SJCRH30 (cell line): ENCODE data around the gene TRMT6. TPM values are rescaled to one million over a fixed set of nuclear protein-coding genes. Genes with fewer than 3 reads are reported as not detected.
A peak's percentile ranks its signal among the peaks of the same experiment; 100 is the strongest.

ENCODE experiments used
- DNase-seq, 2 experiments: peaks; one replicate each; pipeline ENCODE4 v3.0.0-alpha.2; 2015 to 2020
- H3K27ac ChIP-seq: fragments of 250-450 bp; sonication (Bioruptor Pico); 2 replicates; pipeline ENCODE4 v1.5.1; 2020; ENCODE audit warnings: mild to moderate bottlenecking, moderate library complexity
- H3K27me3 ChIP-seq: fragments of 250-450 bp; sonication (Bioruptor Pico); 2 replicates; pipeline ENCODE4 v1.5.1; 2020; ENCODE audit warnings: mild to moderate bottlenecking, moderate library complexity
- H3K36me3 ChIP-seq: fragments of 250-450 bp; sonication (Bioruptor Pico); 2 replicates; pipeline ENCODE4 v1.5.1; 2020; ENCODE audit warnings: mild to moderate bottlenecking, moderate library complexity
- H3K4me1 ChIP-seq: fragments of 250-450 bp; sonication (Bioruptor Pico); 2 replicates; pipeline ENCODE4 v1.5.1; 2020; ENCODE audit warnings: mild to moderate bottlenecking, moderate library complexity
- H3K4me3 ChIP-seq: fragments of 250-450 bp; sonication (Bioruptor Pico); 2 replicates; pipeline ENCODE4 v1.5.1; 2020; ENCODE audit warnings: mild to moderate bottlenecking, moderate library complexity
- H3K9me3 ChIP-seq: fragments of 250-450 bp; sonication (Bioruptor Pico); replicated peaks from 2 replicates; pipeline ENCODE4 v1.5.1; 2020; ENCODE audit warnings: mild to moderate bottlenecking, moderate library complexity
- total RNA-seq: library from RNA; depleted of rRNA; stranded (reverse); fragments of >200 nt; shearing (Covaris generic); gene quantifications from 2 replicates; pipeline ENCODE4 v1.2.3, GENCODE V29; 2014

TRMT6 gene
- total RNA-seq, 1 experiment from 2014 or later = 47.1 TPM

GRCh38 chr20:5931411-5931810 lies 18.9 kb downstream of the TRMT6 start:
- no peak overlapping the region for H3K27ac ChIP-seq
- no peak overlapping the region for H3K4me3 ChIP-seq
- no peaks in the 10 kb centered on the region for H3K9me3 ChIP-seq
- no peak for DNase-seq
- H3K4me1 ChIP-seq = no peaks in the 10 kb centered on the region
- no peaks in the 10 kb centered on the region for H3K36me3 ChIP-seq
- H3K27me3 ChIP-seq = no peaks in the 10 kb centered on the region

GRCh38 chr20:5928836-5929715 lies 21.3 kb downstream of the TRMT6 start:
- H3K36me3 ChIP-seq = no peaks in the 10 kb centered on the region
- DNase-seq = no peak
- H3K27ac ChIP-seq = no peak overlapping the region
- H3K4me1 ChIP-seq = no peaks in the 10 kb centered on the region
- H3K4me3 ChIP-seq = no peak overlapping the region
- H3K9me3 ChIP-seq = no peaks in the 10 kb centered on the region
- H3K27me3 ChIP-seq = 0 out of 2 replicates have a peak, but pooled peaks cover 4% of the 10 kb centered on the region

GRCh38 chr20:5927749-5928462 lies 22.4 kb downstream of the TRMT6 start:
- H3K36me3 ChIP-seq = no peaks in the 10 kb centered on the region

DNA sequence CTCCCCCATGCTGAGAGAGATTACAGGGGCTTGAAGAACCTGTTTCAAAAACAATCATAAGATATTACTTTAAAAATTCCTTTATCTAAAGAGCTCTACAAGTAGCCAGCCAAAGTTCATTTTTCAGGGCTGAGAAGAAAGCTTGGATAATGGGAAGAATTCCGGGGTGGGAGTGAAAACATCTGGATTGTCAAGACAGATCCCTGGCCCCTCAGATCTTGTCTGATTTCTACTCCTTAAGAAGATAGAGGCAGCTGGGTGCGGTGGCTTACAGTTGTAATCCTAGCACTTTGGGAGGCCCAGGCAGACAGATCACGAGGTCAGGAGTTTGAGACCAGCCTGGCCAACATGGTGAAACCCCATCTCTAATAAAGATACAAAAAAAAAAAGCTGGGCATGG lies 24.8 kb downstream of the TRMT6 start:
- Histone ChIP-seq H3K9me3 (no peaks in the 10 kb centered on the region), H3K4me3 (no peak overlapping the region)

More at GRCh38 chr20:5927749-5928462, 22.4 kb downstream of the TRMT6 start:
- Histone ChIP-seq H3K27me3 (0 out of 2 replicates have a peak, but pooled peaks cover 8% of the 10 kb centered on the region), H3K9me3 (no peaks in the 10 kb centered on the region), H3K27ac (no peak overlapping the region), H3K4me1 (no peaks in the 10 kb centered on the region), H3K4me3 (no peak overlapping the region)
- no peak for DNase-seq

GRCh38 chr20:5923493-5923892 lies 26.8 kb downstream of the TRMT6 start:
- H3K4me1 ChIP-seq = peaks cover 8% of the 10 kb centered on the region; the same call in 1 of the 2 replicates

More for the DNA sequence above, 24.8 kb downstream of the TRMT6 start:
- Histone ChIP-seq H3K27me3 (0 out of 2 replicates have a peak, but pooled peaks cover 8% of the 10 kb centered on the region), H3K4me1 (no peaks in the 10 kb centered on the region), H3K36me3 (no peaks in the 10 kb centered on the region), H3K27ac (no peak overlapping the region)
- DNase-seq = no peak

DNA sequence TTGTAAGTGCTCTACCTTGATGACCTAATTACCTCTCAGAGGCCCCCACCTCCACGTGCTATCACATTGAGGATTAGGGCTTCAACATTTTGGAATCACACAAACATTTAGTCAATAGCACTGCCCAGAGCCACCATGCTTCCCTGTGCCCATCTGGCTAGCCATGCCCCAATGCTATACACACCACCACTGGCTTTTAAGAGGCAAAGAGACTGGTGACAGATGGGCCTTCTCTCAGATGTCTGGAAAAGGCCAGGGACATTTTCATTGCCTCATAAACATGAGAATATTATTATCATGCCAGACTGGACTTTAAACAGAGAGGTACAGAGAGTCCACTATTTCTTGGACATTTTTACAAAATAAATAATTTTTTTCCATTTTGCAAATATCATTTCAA lies 29.8 kb downstream of the TRMT6 start:
- peaks cover 8% of the 10 kb centered on the region; the same call in 1 of the 2 replicates for H3K4me1 ChIP-seq
- no peak overlapping the region for H3K27ac ChIP-seq
- no peak for DNase-seq
- no peak overlapping the region for H3K4me3 ChIP-seq
- H3K9me3 ChIP-seq = no peaks in the 10 kb centered on the region
- H3K36me3 ChIP-seq = no peaks in the 10 kb centered on the region
- peaks cover 8% of the 10 kb centered on the region; the same call in 1 of the 2 replicates for H3K27me3 ChIP-seq

More at GRCh38 chr20:5923493-5923892, 26.8 kb downstream of the TRMT6 start:
- 0 out of 2 replicates have a peak, but pooled peaks cover 8% of the 10 kb centered on the region for H3K27me3 ChIP-seq
- no peak overlapping the region for H3K4me3 ChIP-seq
- no peaks in the 10 kb centered on the region for H3K9me3 ChIP-seq
- H3K27ac ChIP-seq = no peak overlapping the region
- no peak for DNase-seq
- no peaks in the 10 kb centered on the region for H3K36me3 ChIP-seq

DNA sequence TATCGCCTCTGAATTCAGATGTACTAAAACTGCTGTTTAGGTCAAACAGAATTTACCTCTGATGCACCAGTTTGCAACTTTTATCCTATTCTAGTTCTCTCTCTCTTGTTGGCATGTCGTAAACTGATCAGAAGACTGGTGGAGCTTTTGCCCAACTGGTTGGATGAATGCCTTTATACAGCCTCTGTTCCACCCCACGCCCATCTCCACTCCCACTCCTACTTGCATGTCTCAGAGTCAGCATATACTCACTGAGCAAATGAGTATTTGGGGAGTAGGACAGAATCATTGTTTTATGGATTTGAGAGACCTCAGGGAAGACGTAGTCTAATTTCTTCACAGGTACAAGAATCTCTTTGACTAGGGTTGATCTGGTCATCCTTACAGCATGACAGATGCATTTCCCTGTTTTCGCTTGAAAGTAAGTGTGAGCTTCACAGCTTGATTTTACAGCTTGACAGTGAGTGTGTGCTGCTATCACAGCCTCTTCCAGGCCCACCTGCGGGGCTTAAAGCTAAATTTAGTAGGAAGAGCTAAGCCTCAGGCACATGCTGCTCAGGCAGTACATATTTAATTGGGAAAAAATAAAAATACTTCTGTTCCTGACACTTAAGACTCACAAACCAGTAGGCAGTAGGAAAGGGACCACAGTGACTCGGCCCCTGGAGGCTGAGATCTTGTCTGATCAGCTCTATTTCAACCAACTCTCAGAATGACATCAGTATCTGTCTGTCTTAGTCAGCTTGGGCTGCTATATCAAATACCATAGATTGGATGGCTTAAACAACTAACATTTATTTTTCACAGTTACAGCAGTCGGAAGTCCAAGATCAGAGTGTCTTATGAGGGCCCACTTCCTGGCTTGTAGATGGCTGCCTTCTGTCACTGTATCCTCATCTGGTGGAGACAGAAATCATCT lies 30.4 kb downstream of the TRMT6 start:
- H3K9me3 ChIP-seq = no peaks in the 10 kb centered on the region
- DNase-seq = no peak
- H3K27ac ChIP-seq = no peak overlapping the region

DNA sequence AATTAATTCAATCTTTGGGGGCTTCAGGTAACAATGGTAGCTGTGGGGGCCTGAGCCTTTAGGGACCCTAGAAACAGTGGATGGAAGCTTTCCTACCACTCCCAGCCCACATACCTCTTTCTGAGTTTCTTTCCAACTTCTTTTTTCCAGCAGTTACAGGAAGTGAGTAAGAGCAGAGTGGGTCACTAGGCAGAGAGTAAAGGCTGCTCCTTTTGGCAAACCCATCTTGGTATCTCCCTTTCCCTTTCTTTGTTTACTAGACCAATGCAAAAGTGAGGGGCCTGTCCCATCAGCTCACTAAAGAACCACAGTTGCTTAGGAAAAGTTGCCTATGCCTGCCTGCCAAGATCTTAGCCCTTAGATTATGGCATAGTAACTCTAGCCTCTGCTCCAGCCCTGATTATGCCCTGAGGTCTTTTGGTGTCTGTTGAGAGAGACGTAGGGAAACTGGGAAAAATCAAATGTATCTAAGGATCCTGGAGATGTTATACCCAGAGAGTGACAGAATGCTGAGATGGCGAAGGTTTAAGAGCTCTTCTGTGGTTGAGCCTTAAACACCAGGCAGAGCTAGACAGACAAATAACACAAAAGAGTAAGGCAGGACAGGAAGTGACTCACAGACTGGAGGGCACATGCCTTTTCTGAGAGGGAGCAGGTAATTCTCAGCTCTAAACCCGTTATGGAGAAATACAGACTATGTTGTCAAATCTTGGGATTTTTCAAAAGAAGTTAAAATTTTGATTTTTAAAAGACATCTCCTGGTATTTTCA lies 31.3 kb downstream of the TRMT6 start:
- Histone ChIP-seq H3K27ac (no peak overlapping the region), H3K4me1 (peaks cover 8% of the 10 kb centered on the region; the same call in 1 of the 2 replicates), H3K36me3 (no peaks in the 10 kb centered on the region), H3K4me3 (no peak overlapping the region), H3K27me3 (peaks cover 4% of the 10 kb centered on the region; the same call in 1 of the 2 replicates), H3K9me3 (no peaks in the 10 kb centered on the region)
- peak in 1 of 2 experiments; percentile 39 for DNase-seq

More for the DNA sequence above, 30.4 kb downstream of the TRMT6 start:
- Histone ChIP-seq H3K4me3 (no peak overlapping the region), H3K4me1 (peaks cover 8% of the 10 kb centered on the region; the same call in 1 of the 2 replicates), H3K36me3 (no peaks in the 10 kb centered on the region), H3K27me3 (peaks cover 6% of the 10 kb centered on the region; the same call in 1 of the 2 replicates)

GRCh38 chr20:5914859-5915258 lies 35.5 kb downstream of the TRMT6 start:
- no peaks in the 10 kb centered on the region for H3K36me3 ChIP-seq
- H3K27me3 ChIP-seq = peaks cover 3% of the 10 kb centered on the region
- no peak overlapping the region for H3K27ac ChIP-seq
- DNase-seq = no peak
- no peak overlapping the region for H3K4me3 ChIP-seq
- peaks cover 8% of the 10 kb centered on the region; the same call in 1 of the 2 replicates for H3K4me1 ChIP-seq
- no peaks in the 10 kb centered on the region for H3K9me3 ChIP-seq

DNA sequence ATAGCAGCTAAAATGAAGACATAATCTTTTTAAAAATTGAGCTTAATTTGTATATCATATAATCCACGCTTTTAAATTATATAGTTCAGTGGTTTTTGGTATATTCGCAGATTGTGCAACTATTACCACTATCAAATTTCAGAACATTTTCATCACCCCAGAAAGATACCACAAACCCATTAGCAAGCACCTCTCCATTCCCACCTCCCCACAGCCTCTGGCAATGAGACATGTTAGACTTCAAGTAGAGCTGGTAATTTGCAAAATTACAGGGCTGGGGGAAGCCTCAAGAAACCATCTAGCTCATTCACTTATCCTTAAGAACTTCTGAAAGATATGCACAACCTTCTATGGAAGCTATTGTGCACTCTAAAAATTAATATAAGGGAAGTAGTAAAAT lies 37.2 kb downstream of the TRMT6 start:
- H3K9me3 ChIP-seq = no peaks in the 10 kb centered on the region
- DNase-seq = no peak
- H3K27ac ChIP-seq = no peak overlapping the region
- H3K4me1 ChIP-seq = no peaks in the 10 kb centered on the region
- H3K4me3 ChIP-seq = no peak overlapping the region
- H3K27me3 ChIP-seq = peaks cover 3% of the 10 kb centered on the region
- H3K36me3 ChIP-seq = no peaks in the 10 kb centered on the region

DNA sequence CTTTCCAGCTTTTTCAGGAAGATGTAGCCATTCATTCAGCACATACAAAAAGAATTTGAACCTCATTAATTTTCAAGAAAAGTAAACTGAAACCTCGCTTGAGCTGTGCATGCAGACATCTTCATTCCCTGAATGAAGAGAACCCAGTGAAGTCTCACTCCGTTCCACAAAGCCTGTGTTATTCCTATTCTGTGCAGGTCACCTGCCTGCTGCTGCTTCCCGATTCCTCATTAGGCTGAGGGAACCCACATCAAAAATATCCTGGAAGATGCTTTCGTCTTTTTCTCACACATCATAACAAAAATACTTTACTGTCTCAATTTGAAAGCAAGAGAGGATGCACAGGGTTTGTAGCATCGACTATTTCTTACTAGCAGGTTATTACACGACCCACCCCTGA lies 40.1 kb downstream of the TRMT6 start:
- Histone ChIP-seq H3K4me1 (no peaks in the 10 kb centered on the region), H3K4me3 (no peak overlapping the region), H3K36me3 (no peaks in the 10 kb centered on the region), H3K27ac (no peak overlapping the region), H3K27me3 (peaks cover 3% of the 10 kb centered on the region; the same call in 1 of the 2 replicates), H3K9me3 (no peaks in the 10 kb centered on the region)
- DNase-seq = no peak

DNA sequence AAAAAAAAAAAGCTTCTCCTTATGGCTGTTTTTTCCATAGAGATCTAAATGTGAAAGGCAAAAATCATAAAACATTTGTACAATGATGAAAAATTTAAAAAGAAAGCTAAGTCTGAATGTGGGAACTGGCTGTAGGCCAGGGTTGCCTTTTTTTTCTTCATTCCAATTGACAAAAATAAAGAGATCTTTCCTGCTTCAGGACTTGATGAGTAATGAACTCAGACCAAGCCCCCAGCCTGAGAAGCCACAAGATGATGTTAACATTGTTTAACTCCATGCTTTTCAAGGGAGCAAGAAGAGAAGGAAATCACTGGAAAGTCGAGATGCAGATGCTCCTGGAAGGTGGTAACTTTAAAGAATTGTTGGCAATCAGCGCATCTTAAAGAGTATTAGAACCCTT lies 41.4 kb downstream of the TRMT6 start:
- Histone ChIP-seq H3K36me3 (no peaks in the 10 kb centered on the region), H3K4me1 (no peaks in the 10 kb centered on the region), H3K27ac (no peak overlapping the region), H3K9me3 (no peaks in the 10 kb centered on the region), H3K4me3 (no peak overlapping the region), H3K27me3 (peaks cover 3% of the 10 kb centered on the region; the same call in 1 of the 2 replicates)
- DNase-seq = no peak

GRCh38 chr20:5900908-5901307 lies 49.4 kb downstream of the TRMT6 start:
- H3K36me3 ChIP-seq = no peaks in the 10 kb centered on the region
- H3K4me3 ChIP-seq = no peak overlapping the region
- H3K4me1 ChIP-seq = no peaks in the 10 kb centered on the region
- no peaks in the 10 kb centered on the region for H3K9me3 ChIP-seq
- DNase-seq = no peak
- no peaks in the 10 kb centered on the region; the same call in 1 of the 2 replicates for H3K27me3 ChIP-seq
- H3K27ac ChIP-seq = no peak overlapping the region
